Skeletal muscle tissue (tissue), 4 donors: ENCODE results near the gene MCRIP1. TPM values are rescaled to one million over a fixed set of nuclear protein-coding genes. Genes with fewer than 3 reads are reported as not detected.

ENCODE experiments used
- H3K27ac ChIP-seq: one replicate; pipeline ENCODE4 v1.7.0; 2013; ENCODE audit warnings: mild to moderate bottlenecking, low read depth, low read length, inconsistent platforms
- H3K27me3 ChIP-seq, 3 donors: one replicate each; pipeline ENCODE4 v1.7.0; 2013; ENCODE audit warnings: low read length in 3 of 3; ENCODE audit not compliant: control insufficient read depth in 3 of 3, insufficient read depth in 3 of 3
- H3K36me3 ChIP-seq, 3 donors: one replicate each; pipeline ENCODE4 v1.7.0; 2013; ENCODE audit warnings: low read length in 3 of 3; ENCODE audit not compliant: control insufficient read depth in 3 of 3, insufficient read depth in 3 of 3
- H3K4me1 ChIP-seq, 3 donors: one replicate each; pipeline ENCODE4 v1.7.0; 2013; ENCODE audit warnings: low read length in 3 of 3, mild to moderate bottlenecking in 3 of 3; ENCODE audit not compliant: control insufficient read depth in 3 of 3, insufficient read depth in 3 of 3
- H3K4me3 ChIP-seq, 3 donors: one replicate each; pipeline ENCODE4 v1.7.0; 2013; ENCODE audit warnings: low read length in 3 of 3
- H3K9ac ChIP-seq, 3 donors: one replicate each; pipeline ENCODE4 v1.7.0; 2013; ENCODE audit warnings: low read length in 3 of 3, mild to moderate bottlenecking in 3 of 3, moderate library complexity in 2 of 3, low read depth in 1 of 3
- H3K9me3 ChIP-seq, 3 donors: one replicate each; pipeline ENCODE4 v1.7.0; 2013; ENCODE audit warnings: low read length in 3 of 3; ENCODE audit not compliant: control insufficient read depth in 3 of 3
- total RNA-seq: library from RNA; depleted of rRNA; stranded (reverse); fragments of >200 nt; gene quantifications from one replicate; pipeline ENCODE4 v1.2.3, GENCODE V29; 2014
- donor health status: Osteomylitis.

The MCRIP1 gene
- total RNA-seq, 1 donor from 2014 or later, result 81.9 TPM

DNA sequence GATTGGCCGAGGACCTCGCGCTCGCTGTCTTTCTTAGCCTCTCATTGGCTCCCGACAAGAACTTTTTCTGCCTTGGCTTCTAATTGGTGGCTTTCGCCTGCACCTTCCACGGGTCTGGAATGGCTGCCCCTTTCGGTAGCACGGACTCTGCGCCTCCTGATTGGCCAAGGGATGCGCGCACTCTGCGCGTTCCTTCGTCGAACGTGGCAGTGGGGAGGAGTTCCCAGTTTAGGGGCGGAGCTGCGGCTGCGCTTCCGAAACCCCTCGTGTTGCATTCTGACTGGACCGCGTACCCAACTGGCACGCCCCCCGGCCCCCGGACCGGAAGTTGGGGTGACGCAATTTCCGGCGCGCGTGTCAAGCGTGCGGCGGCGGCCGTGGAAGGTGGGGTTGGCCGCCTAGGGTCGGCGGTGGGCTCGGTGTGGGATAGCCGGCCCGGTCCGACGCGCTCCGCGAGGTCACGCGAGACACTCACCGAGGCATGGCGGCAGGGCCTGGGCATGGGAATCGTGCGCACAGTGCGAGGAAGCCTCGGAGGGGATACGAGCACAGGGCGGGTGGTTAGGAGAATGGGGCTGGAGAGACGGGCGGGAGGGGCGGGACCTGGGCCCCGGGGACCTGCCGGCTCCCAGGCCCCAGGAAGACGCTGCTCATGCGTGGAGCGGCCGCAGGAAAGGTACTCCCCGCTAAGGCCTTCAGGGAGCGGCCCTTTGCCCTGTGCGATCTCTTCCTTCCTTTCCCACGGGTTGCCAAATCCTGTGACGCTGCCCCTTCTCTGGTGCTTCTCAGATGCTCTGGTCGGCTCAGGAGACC, 27.9 kb upstream of the MCRIP1 start:
- Histone ChIP-seq H3K36me3 (peaks cover 19 to 21% (median 20%) of the 10 kb centered on the region in 3 donors), H3K27me3 (no peaks in the 10 kb centered on the region), H3K9me3 (no peaks in the 10 kb centered on the region), H3K4me3 (peak overlapping the region; percentile 66 to 91 (median 89)), H3K4me1 (peaks cover 54 to 59% (median 56%) of the 10 kb centered on the region in 3 donors), H3K9ac (peak overlapping the region; percentile 78 to 93 (median 86)), H3K27ac (peak overlapping the region; percentile 80)

DNA sequence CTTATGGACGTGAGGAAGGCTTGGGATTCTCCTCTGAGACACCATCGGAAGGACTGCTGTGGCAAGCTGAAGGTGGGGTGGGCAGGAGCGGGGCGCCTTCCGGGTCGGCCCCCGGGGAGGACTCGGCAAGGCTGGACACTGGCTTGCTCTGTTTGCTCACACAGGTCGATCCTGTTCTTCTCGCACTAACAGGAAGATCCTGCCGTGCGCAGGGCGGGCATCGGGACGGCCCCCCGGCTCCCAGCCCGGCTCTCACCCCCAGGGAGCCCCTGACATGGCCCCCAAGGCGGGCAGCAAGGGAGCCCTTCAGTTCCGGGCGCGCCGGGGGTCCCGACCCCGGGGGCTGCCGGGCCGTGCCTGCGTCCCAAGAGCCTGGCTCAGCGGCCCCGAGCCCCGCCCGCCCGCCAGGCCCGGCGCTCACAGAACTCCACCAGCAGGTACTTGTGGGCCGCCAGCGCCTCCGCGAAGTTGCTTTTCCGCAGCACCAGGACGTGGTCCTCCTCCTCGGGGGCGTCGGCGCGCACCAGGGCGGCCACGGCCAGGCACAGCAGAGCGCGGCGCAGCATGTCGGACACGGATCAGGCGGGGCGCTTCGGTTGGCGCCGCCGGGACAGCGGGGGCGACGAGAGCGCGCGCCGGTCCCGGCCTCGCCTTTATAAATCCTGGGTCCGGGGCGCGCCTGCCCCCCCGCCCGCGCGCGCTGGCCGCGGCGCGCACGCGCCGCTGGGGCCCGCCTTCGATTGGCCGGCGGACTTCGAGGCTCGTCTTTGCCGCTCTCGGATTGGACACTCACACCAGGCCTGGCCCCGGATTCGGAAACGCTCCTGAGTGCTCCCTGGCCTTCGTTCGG, 27.0 kb upstream of the MCRIP1 start, which contains the start of gene P4HB:
Gene P4HB (minus strand): TSS at position 630 of the 850 bp plus-strand sequence. CDS start 64 bp downstream, at position 566.
- no peaks in the 10 kb centered on the region for H3K27me3 ChIP-seq
- peak within 1 kb of the TSS; percentile 86 to 93 (median 92) for H3K9ac ChIP-seq
- H3K4me3 ChIP-seq, result peak within 1 kb of the TSS; percentile 80 to 91 (median 89)
- H3K27ac ChIP-seq, result peak within 1 kb of the TSS; percentile 87
- H3K4me1 ChIP-seq, result peaks cover 54 to 61% (median 57%) of the 10 kb centered on the region in 3 donors
- peaks cover 24 to 28% (median 25%) of the 10 kb centered on the region in 3 donors for H3K36me3 ChIP-seq
- H3K9me3 ChIP-seq, result no peaks in the 10 kb centered on the region

DNA sequence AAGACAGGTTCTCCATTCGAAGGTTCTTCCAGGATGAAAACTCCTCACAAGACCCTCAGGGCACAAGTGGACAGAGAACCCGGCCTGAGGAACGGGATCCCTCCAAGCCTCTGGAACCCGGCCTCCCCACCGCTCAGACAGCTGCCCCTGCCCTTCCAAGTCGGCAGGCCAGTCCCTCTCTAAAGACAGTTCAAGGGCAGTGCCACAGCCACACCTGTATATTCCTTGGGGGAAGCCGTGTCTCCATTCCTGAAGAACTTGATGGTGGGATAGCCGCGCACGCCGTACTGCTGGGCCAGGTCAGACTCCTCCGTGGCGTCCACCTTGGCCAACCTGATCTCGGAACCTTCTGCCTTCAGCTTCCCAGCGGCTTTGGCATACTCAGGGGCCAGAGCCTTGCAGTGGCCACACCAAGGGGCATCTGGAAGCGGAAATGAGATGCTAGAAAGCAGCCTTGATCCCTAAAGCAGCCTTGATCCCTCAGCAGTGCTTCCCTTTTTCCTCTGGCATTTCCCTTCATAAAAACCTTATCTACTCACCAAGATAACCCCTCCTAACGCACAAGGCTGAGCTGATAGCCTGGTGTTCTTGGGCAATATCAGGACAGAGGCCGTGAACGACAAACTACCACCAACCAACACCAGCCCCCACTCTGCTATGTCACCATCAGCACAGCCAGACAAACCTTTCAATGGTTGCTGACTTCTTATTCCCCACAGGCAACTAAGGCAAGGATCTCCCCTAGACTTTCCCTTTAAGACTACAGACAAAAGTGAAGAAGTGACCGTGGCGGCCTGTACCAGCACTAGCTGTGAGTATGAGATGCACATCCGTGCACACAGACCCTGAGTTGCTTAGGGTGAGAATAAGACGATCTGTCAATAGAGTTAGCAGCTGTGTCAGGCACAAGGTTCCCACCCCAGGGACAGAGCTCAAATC, 26.1 kb upstream of the MCRIP1 start:
- H3K27ac ChIP-seq, result peak overlapping the region; percentile 87

DNA sequence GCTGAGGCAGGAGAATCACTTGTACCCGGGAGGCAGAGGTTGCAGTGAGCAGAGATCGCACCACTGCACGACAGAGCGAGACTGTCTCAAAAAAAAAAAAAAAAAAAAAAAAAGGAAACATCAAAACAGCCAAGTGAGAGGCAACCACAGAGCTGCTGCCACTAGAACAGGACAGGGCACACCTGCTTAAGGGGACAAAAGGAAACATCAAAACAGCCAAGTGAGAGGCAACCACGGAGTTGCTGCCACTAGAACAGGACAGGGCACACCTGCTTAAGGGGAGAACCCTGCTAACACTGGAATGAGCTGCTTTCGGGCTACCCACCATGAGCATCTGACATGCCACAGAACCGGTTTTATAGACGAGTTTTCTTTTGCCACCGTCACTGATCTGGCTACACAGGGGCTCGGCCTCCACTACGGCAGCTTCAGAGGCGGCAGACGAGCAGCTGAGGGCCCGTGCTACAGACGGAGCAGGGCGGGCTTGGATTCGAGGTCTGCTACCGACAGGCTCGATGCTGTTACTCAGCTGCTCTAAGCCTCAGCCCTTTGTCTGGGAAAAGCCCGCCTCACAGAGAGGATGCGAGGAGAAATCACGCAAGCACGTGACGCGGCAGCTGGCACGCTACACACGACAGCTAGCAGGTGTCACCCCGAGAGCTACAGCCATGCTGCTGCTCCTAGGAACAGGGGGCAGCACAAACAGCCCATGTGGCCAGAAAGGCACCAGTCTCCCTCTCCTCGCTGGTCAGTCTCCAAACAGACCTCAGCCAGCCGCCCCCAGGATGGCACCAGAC, 25.3 kb upstream of the MCRIP1 start:
- Histone ChIP-seq H3K9ac (peak overlapping the region; percentile 73 to 92 (median 89)), H3K4me1 (peaks cover 49 to 62% (median 52%) of the 10 kb centered on the region in 3 donors), H3K27me3 (no peaks in the 10 kb centered on the region), H3K9me3 (no peaks in the 10 kb centered on the region), H3K36me3 (peaks cover 35 to 38% (median 35%) of the 10 kb centered on the region in 3 donors), H3K27ac (peak overlapping the region; percentile 87), H3K4me3 (peak overlapping the region; percentile 39 to 87 (median 80))

More for the DNA sequence above, 26.1 kb upstream of the MCRIP1 start:
- Histone ChIP-seq H3K4me3 (peak overlapping the region; percentile 73 to 87 (median 80)), H3K4me1 (peaks cover 57 to 69% (median 61%) of the 10 kb centered on the region in 3 donors), H3K9ac (peak overlapping the region; percentile 73 to 92 (median 89)), H3K36me3 (peaks cover 27 to 33% (median 31%) of the 10 kb centered on the region in 3 donors), H3K9me3 (no peaks in the 10 kb centered on the region), H3K27me3 (no peaks in the 10 kb centered on the region)

- Histone ChIP-seq H3K27me3 (no peaks in the 10 kb centered on the region), H3K36me3 (peaks cover 55 to 60% (median 57%) of the 10 kb centered on the region in 3 donors), H3K27ac (no peak overlapping the region), H3K4me1 (peaks cover 30 to 45% (median 37%) of the 10 kb centered on the region in 3 donors), H3K9ac (peak overlapping the region in 1 of 3 donors; percentile 62), H3K9me3 (no peaks in the 10 kb centered on the region), H3K4me3 (no peak overlapping the region)
These were observed 22.1 kb upstream of the MCRIP1 start for GRCh38 chr17:81854974-81855774.

DNA sequence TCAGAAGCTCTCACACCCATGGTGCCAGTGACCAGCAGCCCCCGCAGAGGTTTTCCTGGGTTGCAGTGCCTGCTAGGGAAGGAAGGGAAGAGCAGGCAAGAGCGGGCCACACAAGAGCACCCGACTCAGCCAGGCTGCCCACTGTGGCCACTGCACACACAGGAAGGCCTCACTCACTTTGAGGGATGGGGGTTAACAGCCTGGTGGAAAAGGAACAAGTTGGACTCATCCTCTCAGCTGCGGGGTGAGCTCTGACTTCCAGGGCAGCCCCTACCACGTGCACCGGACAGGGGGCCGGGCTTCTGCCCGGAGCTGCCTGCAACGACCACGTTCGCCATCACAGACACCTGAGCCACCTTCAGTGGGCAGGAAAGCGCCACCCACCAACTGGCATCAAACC, 19.1 kb upstream of the MCRIP1 start:
- H3K36me3 ChIP-seq, result peaks cover 42 to 48% (median 44%) of the 10 kb centered on the region in 3 donors
- H3K4me3 ChIP-seq, result no peak overlapping the region
- H3K4me1 ChIP-seq, result peaks cover 7 to 20% (median 13%) of the 10 kb centered on the region in 3 donors
- no peak overlapping the region for H3K27ac ChIP-seq
- no peaks in the 10 kb centered on the region for H3K27me3 ChIP-seq
- H3K9me3 ChIP-seq, result no peaks in the 10 kb centered on the region
- no peak overlapping the region for H3K9ac ChIP-seq

DNA sequence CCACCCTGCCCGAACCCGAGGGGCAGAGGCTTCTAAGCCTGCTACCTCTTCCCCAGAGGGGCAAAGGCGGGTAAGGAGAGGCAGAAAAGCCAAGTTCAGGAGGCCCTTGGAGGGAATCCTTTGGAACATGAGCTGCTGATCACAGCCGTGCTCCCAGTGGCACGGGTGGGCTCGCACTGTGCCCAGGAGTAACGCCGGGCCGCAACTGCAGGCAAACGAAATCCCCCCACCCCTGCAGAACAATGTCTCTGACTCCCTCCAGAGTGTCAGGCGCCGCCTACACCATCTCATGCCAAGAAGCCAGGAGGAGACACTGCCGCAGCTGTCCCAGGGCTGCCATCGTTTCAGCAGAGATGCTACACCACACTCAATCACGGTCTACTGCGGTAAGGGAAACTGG, 18.3 kb upstream of the MCRIP1 start:
- Histone ChIP-seq H3K27me3 (no peaks in the 10 kb centered on the region), H3K9me3 (no peaks in the 10 kb centered on the region), H3K4me3 (no peak overlapping the region), H3K4me1 (peaks cover 7 to 20% (median 13%) of the 10 kb centered on the region in 3 donors), H3K36me3 (peaks cover 49 to 55% (median 51%) of the 10 kb centered on the region in 3 donors), H3K9ac (no peak overlapping the region), H3K27ac (no peak overlapping the region)

DNA sequence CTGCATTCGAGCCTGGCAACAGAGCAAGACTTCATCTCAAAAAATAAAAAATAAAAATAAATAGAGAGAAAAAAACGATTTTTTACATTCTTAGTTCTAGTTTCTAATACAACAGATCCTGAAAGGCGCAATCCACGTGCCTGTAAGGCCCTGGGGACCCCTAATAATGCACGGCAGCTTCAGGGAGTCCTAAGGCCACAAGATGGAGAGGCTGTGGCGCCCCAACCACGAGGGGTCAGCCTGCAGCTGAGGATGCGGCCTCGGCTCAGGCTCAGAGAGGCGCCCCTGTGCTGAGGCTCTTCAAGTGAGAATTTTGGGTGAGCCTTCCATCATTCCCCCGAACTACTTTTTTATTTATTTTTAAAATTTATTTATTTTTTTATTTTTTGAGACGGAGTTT, 16.4 kb upstream of the MCRIP1 start:
- Histone ChIP-seq H3K4me3 (no peak overlapping the region), H3K27ac (no peak overlapping the region), H3K36me3 (peaks cover 59 to 63% (median 62%) of the 10 kb centered on the region in 3 donors), H3K4me1 (peaks cover 0 to 4% (median 0%) of the 10 kb centered on the region in 3 donors), H3K9ac (no peak overlapping the region), H3K27me3 (no peaks in the 10 kb centered on the region), H3K9me3 (no peaks in the 10 kb centered on the region)
